ENCODE results near the gene ZSWIM3. TPM values are rescaled to one million over a fixed set of nuclear protein-coding genes. Genes with fewer than 3 reads are reported as not detected.

Gene ZSWIM3
- total RNA-seq, 6 donors from 2014 or later, result 2.4 to 7.3 (median 3.9) TPM

GRCh38 chr20:45924391-45925261, 67.2 kb downstream of the ZSWIM3 start:
- TF ChIP-seq POLR2A (IDR thresholded peaks at IDR 0.05) (peak in 1 of 4 donors; percentile 29), EP300 (IDR thresholded peaks at IDR 0.05) (no peak), CTCF (IDR thresholded peaks at IDR 0.05) (no peak), POLR2AphosphoS5 (IDR thresholded peaks at IDR 0.05) (peak in 1 of 2 donors; percentile 10)
- ATAC-seq (ENCODE audit: low FRiP score in 2 of 2) (peak; percentile 38 to 76), DNase-seq (no peak)
- 54 to 71% methylated on average over 15 to 21 of the region's 21 CpGs for WGBS, 2 donors
- peaks cover 12 to 43% (median 34%) of the 10 kb centered on the region in 4 donors for H3K4me1 ChIP-seq
- H3K36me3 ChIP-seq, result no peaks in the 10 kb centered on the region
- H3K4me3 ChIP-seq, result no peak overlapping the region
- no peaks in the 10 kb centered on the region for H3K9me3 ChIP-seq
- H3K27me3 ChIP-seq, result no peaks in the 10 kb centered on the region
- H3K27ac ChIP-seq, result peak overlapping the region; percentile 50 to 82 (median 76)

GRCh38 chr20:45925821-45926506, 68.5 kb downstream of the ZSWIM3 start:
- H3K27me3 ChIP-seq, result no peaks in the 10 kb centered on the region
- ATAC-seq (ENCODE audit: low FRiP score in 2 of 2) (no peak), DNase-seq (no peak)
- TF ChIP-seq POLR2AphosphoS5 (IDR thresholded peaks at IDR 0.05), result no peak
- TF ChIP-seq POLR2A (IDR thresholded peaks at IDR 0.05), result no peak
- no peak for TF ChIP-seq CTCF (IDR thresholded peaks at IDR 0.05)
- TF ChIP-seq EP300 (IDR thresholded peaks at IDR 0.05), result no peak
- no peaks in the 10 kb centered on the region for H3K36me3 ChIP-seq
- H3K27ac ChIP-seq, result peak overlapping the region in 3 of 4 donors; percentile 14 to 82 (median 72)
- H3K4me3 ChIP-seq, result no peak overlapping the region
- 76 to 83% methylated on average over 8 to 9 of the region's 9 CpGs for WGBS, 2 donors
- H3K4me1 ChIP-seq, result peaks cover 8 to 30% (median 23%) of the 10 kb centered on the region in 4 donors
- H3K9me3 ChIP-seq, result no peaks in the 10 kb centered on the region

GRCh38 chr20:45926731-45927070, 69.3 kb downstream of the ZSWIM3 start:
- Histone ChIP-seq H3K36me3 (no peaks in the 10 kb centered on the region), H3K4me3 (no peak overlapping the region), H3K27ac (no peak overlapping the region), H3K9me3 (no peaks in the 10 kb centered on the region), H3K27me3 (no peaks in the 10 kb centered on the region), H3K4me1 (peaks cover 8 to 26% (median 19%) of the 10 kb centered on the region in 4 donors)
- WGBS, 2 donors, result 82 to 93% methylated on average over 2 of the region's 2 CpGs
- no peak for ATAC-seq (ENCODE audit: low FRiP score in 2 of 2)
- no peak for DNase-seq
- TF ChIP-seq EP300 (IDR thresholded peaks at IDR 0.05) (no peak), POLR2A (IDR thresholded peaks at IDR 0.05) (no peak)

- H3K36me3 ChIP-seq, result no peaks in the 10 kb centered on the region
- DNase-seq (no peak), ATAC-seq (ENCODE audit: low FRiP score in 2 of 2) (no peak)
- no peaks in the 10 kb centered on the region for H3K27me3 ChIP-seq
- H3K27ac ChIP-seq, result no peak overlapping the region
- H3K4me1 ChIP-seq, result peaks cover 8 to 20% (median 15%) of the 10 kb centered on the region in 4 donors
- H3K4me3 ChIP-seq, result no peak overlapping the region
- no peaks in the 10 kb centered on the region for H3K9me3 ChIP-seq
- no peak for TF ChIP-seq EP300 (IDR thresholded peaks at IDR 0.05)
- no peak for TF ChIP-seq POLR2AphosphoS5 (IDR thresholded peaks at IDR 0.05)
- TF ChIP-seq CTCF (IDR thresholded peaks at IDR 0.05), result no peak
- TF ChIP-seq POLR2A (IDR thresholded peaks at IDR 0.05), result no peak
- WGBS, 2 donors, result 73 to 75% methylated on average over 12 to 14 of the region's 14 CpGs
Measured at GRCh38 chr20:45927071-45927878, 69.9 kb downstream of the ZSWIM3 start.

Other genes with a start within 250 kb of the ZSWIM3 start
- not detected for gene WFDC10A, start 227.9 kb upstream of the ZSWIM3 start, total RNA-seq
- not detected for gene WFDC9, start 226.3 kb upstream of the ZSWIM3 start, total RNA-seq
- gene WFDC11, start 187.4 kb upstream of the ZSWIM3 start, total RNA-seq, result not detected
- gene WFDC13, start 155.6 kb upstream of the ZSWIM3 start, total RNA-seq, result not detected
- gene WFDC10B, start 152.6 kb upstream of the ZSWIM3 start, total RNA-seq, result 1 to 10 TPM in 4 of 6 donors, not detected in 2; 1.1 to 9.4 (median 1.6) TPM
- gene SPINT4, start 135.3 kb upstream of the ZSWIM3 start, total RNA-seq, result not detected
- gene WFDC3, start 65.7 kb upstream of the ZSWIM3 start, total RNA-seq, result 1 to 10 TPM in 4 of 6 donors, under 1 TPM in 1, not detected in 1; 1.00 to 7.1 (median 2.4) TPM
- gene DNTTIP1, start 65.7 kb upstream of the ZSWIM3 start, total RNA-seq, result 10 to 100 TPM; 36.8 to 61.8 (median 46.5) TPM
- 10 to 100 TPM in 1 of 6 donors, 1 to 10 TPM in 3, not detected in 2; 1.1 to 12.5 (median 3.5) TPM for gene UBE2C, start 45.0 kb upstream of the ZSWIM3 start, total RNA-seq
- 1 to 10 TPM in 1 of 6 donors, under 1 TPM in 2, not detected in 3; 0.37 to 1.1 (median 0.80) TPM for gene TNNC2, start 30.3 kb upstream of the ZSWIM3 start, total RNA-seq
- 100 to 1,000 TPM in 1 of 6 donors, 10 to 100 TPM in 5; 23.9 to 117 (median 52.9) TPM for gene SNX21, start 23.8 kb upstream of the ZSWIM3 start, total RNA-seq
- gene ACOT8, start 222 bp upstream of the ZSWIM3 start, total RNA-seq, result 10 to 100 TPM; 23.9 to 46.8 (median 31.5) TPM
- gene ZSWIM1, start 23.6 kb downstream of the ZSWIM3 start, total RNA-seq, result 1 to 10 TPM; 4.2 to 9.7 (median 8.6) TPM
- 10 to 100 TPM in 1 of 6 donors, 1 to 10 TPM in 5; 1.3 to 11.5 (median 1.6) TPM for gene SPATA25, start 30.0 kb downstream of the ZSWIM3 start, total RNA-seq
- 10 to 100 TPM in 1 of 6 donors, 1 to 10 TPM in 5; 3.9 to 31.4 (median 5.5) TPM for gene NEURL2, start 33.6 kb downstream of the ZSWIM3 start, total RNA-seq
- 100 to 1,000 TPM; 109 to 176 (median 155) TPM for gene CTSA, start 33.7 kb downstream of the ZSWIM3 start, total RNA-seq
- gene PLTP, start 54.5 kb downstream of the ZSWIM3 start, total RNA-seq, result 100 to 1,000 TPM in 2 of 6 donors, 10 to 100 TPM in 4; 28.9 to 169 (median 57.8) TPM
- 10 to 100 TPM; 41.7 to 59.7 (median 47.1) TPM for gene PCIF1, start 77.1 kb downstream of the ZSWIM3 start, total RNA-seq
- 10 to 100 TPM; 17.4 to 41.9 (median 23.0) TPM for gene ZNF335, start 114.6 kb downstream of the ZSWIM3 start, total RNA-seq
- 10 to 100 TPM in 4 of 6 donors, 1 to 10 TPM in 2; 4.2 to 20.8 (median 14.2) TPM for gene MMP9, start 151.3 kb downstream of the ZSWIM3 start, total RNA-seq
- gene SLC12A5, start 171.6 kb downstream of the ZSWIM3 start, total RNA-seq, result 1 to 10 TPM in 1 of 6 donors, under 1 TPM in 1, not detected in 4; 0.69 to 1.3 TPM
- 10 to 100 TPM; 17.1 to 48.2 (median 30.2) TPM for gene NCOA5, start 232.3 kb downstream of the ZSWIM3 start, total RNA-seq

Measured in upper lobe of left lung (tissue), 6 donors.